ENCODE results near the gene ZNF618.

DNA sequence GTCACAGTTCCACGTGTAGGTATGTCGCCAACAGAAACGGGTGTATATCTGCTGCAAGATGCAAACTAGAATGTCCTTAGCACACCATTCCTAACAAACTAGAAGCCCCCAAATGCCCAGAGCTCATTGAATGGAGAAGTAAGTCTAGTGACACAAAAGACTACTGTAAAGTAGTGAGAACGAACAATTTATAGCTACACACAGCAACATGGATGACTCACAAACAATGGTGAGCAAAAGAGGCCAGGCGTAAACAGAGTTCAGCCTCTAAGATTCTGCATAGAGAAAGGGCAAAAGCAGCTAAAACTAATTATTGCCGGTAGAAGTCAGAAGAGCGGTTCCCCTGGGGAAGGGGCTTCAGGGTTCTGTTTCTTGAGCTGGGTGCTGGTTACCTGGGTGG, 127.2 kb downstream of the ZNF618 start:
- TF ChIP-seq POLR2A (IDR thresholded peaks at IDR 0.05): no peak
- TF ChIP-seq POLR2AphosphoS5 (IDR thresholded peaks at IDR 0.05; ENCODE audit: insufficient read depth in 1 of 2, low read depth in 1 of 2): no peak

Data from vagina (tissue), 2 donors.